Measurements from ENCODE around the gene TTC24.
"Not testable (repeated sequence)": the region's sequence is repeated elsewhere in the genome, so short reads cannot be mapped to it uniquely, and the experiment has no call there.

TTC24 gene

DNA sequence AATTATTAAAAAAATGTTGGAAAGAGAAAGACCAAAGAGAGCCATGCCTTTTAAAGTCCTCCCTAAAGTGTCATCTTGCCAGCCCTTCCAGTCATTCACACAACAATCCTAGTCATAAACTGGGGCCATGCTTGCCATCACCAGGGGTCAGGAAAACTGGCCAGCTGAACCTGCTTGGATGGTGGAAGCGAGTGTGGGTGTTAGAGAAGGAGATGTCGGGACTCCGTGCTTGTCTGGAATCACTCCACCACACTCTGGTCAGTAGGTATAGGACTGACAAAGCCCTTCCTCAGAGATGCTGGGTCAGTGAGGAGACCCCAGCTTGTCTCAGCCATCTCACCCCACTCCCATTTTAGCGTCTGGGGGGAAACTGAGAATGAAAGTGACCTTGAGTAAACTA lies 36.4 kb downstream of the TTC24 start:
- DNase-seq: no peak

DNA sequence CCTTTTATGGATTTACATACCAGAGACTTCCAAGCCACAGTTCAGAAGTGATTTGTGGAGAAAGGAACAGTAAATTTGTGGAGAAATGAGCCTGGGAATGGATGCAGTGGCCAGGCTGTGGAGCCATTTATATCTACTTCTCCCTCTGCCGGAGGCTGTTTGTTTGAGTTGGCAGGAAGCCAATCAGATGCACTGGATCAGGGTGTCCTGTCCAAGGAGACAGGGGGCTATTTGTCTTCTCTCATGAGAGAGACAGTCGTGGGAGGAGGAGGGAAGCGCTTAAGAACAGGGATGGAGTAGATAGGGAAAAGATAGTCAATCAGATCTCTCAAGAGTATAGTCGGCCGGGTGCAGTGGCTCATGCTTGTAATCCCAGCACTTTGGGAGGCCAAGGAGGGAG lies 36.9 kb downstream of the TTC24 start:
- DNase-seq: no peak

DNA sequence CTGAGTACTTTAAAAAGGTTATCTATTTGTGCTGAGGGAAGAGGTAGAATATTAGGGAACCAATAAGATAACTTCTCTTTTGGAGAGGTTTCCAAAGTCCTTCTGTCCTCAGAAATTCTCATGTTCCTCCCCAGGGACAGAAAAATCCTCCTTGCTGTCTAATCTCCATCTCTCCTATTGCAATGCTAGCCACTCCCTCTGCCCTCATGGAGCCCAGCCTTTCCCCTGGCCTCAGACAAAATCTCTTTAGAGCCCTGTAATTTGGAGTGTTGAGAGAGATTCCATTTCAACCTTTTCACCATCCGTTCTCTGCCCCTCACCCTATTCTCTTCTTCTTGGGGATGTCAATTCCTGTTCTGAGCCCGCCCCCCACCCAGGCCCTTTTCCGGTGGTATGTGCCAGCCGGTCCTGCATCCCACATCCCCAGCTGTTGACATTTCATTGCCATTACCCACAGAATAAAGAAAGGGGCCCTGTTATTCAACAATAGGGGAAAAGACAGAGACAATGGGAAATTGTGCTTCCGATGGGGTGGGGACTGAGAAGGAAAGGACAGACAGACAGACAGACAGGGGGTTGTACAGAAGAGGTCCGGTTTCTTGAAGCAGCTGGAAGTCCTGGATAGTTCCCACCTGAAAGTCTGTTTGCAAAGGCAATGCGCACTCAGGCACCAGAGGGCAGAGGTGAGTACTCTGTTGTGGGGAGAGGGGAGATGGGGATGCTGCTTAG lies 39.5 kb downstream of the TTC24 start, which contains the start of gene HAPLN2:
Gene HAPLN2, plus strand, starts transcription at position 563 of the 729 bp plus-strand sequence. CDS start 4,076 bp downstream, outside the sequence.
- no peak for DNase-seq

DNA sequence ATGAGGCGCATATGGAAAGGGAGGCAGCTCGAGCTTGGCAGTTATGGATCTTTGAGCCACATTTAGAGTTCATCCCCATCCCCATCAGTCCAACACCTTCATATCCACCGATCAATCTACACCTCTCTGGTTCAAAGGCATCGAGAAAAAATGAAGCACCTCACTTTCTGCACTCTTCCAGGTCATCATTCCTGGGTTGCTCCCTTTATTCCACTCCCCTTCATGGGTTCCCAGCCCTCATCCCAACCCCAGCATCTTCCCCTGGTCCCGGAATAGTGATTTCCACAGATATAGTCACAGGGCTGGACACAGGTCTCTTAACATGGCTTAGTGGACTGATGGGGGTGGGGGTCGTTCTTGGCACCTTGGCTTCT lies 40.0 kb downstream of the TTC24 start:
- DNase-seq: no peak

DNA sequence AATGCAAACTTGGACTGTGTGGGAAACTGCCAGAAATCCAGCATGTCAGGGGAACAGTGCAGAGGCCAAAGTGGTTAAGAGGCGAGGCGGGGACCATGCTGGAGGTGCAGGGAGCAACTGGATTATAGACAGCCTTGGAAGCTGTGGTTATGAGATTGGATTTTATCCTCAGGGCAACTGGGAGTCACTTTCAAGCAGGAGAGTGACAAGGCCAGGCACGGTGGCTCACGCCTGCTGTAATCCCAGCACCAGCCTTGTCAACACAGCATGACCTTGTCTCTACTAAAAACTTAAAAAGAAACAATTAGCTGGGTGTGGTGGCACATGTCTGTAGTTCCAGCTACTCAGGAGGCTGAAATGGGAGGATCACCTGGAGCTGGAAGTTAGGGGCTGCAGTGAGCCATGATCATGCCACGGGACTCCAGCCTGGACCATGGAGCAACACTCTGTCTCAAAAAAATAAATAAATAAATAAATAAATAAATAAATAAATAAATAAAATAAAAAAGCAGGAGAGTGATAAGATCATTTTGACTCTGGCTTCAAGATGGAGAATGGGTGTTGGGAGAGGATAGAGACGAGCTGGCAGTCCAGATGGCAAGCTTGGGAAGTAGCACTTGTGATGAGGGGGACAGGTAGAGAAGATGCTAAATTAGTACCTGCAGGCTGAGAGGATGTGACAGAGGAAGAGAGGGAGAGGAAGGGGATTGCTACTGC lies 43.2 kb downstream of the TTC24 start:
- DNase-seq: no peak

DNA sequence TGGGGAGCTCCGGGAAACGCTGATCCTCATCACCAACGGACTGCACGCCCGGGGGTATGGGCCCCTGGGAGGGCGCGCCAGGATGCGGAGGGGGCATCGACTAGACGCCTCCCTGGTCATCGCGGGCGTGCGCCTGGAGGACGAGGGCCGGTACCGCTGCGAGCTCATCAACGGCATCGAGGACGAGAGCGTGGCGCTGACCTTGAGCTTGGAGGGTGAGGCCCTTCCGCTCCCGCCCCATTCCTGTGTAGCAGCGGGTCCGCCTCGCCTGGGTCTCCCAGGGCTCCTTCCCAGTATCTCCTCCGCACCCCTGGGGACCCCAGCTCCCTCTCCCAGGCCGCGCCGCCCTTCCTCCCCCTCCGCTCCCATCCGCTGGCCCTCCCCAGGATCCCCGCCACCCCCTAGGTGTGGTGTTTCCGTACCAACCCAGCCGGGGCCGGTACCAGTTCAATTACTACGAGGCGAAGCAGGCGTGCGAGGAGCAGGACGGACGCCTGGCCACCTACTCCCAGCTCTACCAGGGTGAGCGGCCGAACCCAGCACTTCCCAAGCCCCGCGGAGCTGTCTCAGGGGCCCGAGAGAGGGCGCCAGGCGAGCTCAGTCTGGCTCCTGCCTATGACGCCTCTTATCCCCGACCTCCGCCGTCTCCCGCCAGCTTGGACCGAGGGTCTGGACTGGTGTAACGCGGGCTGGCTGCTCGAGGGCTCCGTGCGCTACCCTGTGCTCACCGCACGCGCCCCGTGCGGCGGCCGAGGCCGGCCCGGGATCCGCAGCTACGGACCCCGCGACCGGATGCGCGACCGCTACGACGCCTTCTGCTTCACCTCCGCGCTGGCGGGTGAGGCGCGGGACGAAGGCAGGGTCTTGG lies 44.7 kb downstream of the TTC24 start:
- DNase-seq: no peak

DNA sequence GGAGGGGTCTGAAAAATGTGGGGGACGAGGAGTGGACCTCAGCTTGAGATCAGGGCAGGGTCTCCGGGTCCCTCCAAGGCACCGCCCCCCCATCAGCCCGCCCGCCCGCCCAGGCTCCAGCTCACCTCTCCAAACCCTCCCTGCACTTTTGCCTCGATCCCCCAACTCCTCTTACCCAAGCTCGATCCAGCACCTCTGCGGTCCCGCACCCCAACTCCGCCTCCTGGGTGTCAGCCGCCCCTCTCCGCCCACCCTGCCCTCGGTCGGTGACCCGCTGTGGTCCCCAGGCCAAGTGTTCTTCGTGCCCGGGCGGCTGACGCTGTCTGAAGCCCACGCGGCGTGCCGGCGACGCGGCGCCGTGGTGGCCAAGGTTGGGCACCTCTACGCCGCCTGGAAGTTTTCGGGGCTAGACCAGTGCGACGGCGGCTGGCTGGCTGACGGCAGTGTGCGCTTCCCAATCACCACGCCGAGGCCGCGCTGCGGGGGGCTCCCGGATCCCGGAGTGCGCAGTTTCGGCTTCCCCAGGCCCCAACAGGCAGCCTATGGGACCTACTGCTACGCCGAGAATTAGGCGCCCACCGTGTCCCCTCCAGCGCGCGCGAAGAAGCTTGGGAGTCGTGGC lies 45.4 kb downstream of the TTC24 start:
- no peak for DNase-seq

DNA sequence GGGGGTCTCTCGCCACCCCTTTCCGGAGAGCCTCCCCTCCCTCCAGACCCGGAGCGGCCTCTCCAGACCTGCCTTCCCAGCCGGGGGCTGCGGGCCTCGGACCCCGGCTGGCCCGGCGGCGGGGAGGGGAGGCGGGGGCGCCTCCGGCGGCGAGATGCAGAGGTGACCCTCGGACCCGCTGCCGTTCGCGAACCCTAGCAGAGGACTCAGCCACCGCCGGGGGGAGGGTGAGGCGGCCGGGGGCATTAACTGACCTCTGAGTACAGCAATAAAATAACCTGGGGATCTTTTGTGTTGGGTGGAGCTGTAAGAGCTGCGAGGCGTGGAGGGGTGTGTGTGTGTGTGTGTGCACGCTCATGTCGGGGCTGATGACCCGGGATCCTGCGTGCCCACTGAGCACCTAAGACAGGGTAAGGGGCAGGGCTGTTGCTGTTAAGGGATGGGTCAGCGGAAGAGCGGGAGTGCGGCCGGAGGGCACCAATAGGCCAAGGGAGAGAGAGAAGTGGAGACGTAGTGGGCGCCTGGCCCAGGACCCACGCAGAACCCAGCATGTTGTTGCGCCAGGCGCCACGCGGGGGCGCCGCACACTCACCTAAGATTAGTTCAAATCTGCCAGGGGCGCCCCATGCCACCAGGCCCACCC lies 46.0 kb downstream of the TTC24 start:
- no peak for DNase-seq

DNA sequence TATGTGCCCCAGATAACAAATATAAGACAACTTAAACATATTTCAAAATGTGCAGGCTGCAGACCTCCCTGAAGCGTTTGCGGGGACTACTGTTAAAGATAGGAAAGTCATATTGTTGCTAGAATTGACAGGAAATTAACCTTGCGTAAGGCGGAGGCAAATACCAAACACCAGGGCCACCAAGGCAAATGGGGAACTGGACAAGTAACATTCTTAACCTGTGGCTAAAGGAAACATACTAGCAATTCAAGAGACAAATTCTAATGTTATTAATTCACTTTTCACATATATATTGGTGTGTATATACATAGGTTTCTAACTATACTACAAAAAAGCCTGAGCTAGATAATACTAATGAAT lies 46.5 kb downstream of the TTC24 start:
- DNase-seq: no peak

DNA sequence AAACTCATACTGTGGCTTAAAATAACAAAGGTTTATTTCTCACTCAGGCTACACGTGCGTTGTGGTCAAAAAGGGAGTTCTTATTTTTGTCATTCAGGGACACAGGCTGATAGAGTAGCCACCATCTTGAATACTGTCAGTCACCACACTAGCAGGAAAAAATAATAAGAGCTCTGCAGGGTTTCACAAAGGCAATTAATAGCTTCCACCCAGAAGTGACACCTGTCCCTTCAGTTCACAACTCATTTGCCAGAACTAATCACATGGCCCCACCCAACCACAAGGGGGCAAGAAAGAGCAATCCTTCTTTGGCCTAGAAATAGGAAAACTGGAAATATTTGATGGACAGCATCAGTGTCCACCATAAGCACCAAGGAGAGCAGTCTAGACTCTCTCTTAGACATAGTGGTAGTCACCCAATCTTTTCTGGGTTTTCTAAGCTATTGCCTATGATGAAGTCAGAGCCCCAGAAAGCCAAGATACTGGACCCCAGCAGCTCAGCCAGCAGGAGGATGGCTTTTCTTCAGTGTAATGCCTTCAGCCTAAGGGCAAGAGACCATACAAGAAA lies 47.9 kb downstream of the TTC24 start:
- DNase-seq: no peak

DNA sequence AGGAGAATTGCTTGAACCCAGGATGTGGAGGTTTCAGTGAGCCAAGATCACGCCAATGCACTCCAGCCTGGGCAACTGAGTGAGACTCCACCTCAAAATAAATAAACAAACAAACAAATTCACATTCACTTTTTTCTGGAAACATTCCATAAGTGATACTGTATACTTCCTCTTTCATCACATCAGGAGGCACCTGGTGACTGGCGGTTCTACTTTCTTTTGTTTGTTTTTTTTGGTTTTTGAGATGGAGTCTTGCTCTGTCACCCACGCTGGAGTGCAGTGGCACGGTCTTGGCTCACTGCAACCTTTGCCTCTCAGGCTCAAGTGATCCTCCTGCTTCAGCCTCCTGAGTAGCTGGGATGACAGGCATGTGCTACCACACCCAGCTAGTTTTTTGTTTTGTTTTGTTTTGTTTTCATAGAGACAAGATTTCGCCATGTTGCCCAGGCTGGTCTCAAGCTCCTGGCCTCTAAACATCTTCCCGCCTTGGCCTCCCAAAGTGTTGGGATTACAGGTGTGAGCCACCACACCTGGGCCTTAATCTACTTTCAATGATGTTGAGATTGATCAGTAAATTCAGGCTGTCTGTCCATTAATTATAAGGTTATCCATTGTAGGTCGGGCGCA lies 50.4 kb downstream of the TTC24 start:
- no peak for DNase-seq

DNA sequence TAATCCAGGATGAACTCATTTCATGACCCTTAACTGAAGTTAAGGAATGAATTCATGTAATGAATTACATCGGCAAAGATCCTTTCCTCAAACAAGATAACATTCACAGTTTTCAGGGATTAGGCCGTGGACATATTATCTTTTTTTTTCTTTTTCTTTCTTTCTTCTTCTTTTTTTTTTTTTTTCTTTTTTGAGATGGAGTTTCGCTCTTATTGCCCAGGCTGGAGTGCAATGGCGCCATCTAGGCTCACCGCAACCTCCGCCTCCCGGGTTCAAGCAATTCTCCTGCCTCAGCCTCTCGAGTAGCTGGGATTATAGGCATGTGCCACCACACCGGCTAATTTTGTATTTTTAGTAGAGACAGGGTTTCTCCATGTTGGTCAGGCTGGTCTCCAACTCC lies 51.6 kb downstream of the TTC24 start:
- not testable (repeated sequence) for DNase-seq

DNA sequence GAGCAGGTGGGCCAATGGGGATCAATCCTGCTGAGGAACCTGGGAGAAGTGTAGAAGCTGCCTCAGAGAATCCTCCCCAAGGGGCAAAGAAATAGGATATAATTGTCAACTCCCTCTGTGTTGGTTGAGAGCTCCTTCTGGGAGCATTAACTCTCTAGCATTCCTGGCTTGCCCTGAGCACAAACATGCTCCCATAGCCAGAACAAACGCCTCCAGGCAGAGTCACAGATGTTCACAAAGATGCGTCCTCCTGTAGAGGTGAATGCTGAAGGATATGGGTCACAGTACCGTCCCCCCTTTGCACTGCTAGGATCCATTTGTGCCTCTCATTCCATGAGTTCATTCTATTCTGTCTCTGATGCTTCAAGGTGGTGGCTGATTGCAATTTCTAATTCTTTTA lies 52.8 kb downstream of the TTC24 start:
- no peak for DNase-seq

All from kidney glomerular epithelial cell (primary cell).